GM18867 (cell line): ENCODE data around the gene NAP1L1.

Experiments used
- ATAC-seq: cut with Tn5 transposase; IDR thresholded peaks from one replicate; pipeline ENCODE4 v1.9.1; 2021; ENCODE audit warnings: mild to moderate bottlenecking, moderate library complexity; ENCODE audit not compliant: unreplicated experiment

The NAP1L1 gene

GRCh38 chr12:76084863-76085519 is 506 bp upstream of the NAP1L1 start:
- ATAC-seq, result peak; percentile 66

GRCh38 chr12:76083246-76083903 is 1.1 kb downstream of the NAP1L1 start:
- ATAC-seq, result no peak

- ATAC-seq, result no peak
These were observed 2.6 kb downstream of the NAP1L1 start for GRCh38 chr12:76081909-76082308.

GRCh38 chr12:76080729-76081415 is 3.6 kb downstream of the NAP1L1 start:
- ATAC-seq, result no peak

- no peak for ATAC-seq
These were observed 4.3 kb downstream of the NAP1L1 start for GRCh38 chr12:76080017-76080728.

GRCh38 chr12:76078748-76079147 is 5.7 kb downstream of the NAP1L1 start:
- ATAC-seq, result no peak

DNA sequence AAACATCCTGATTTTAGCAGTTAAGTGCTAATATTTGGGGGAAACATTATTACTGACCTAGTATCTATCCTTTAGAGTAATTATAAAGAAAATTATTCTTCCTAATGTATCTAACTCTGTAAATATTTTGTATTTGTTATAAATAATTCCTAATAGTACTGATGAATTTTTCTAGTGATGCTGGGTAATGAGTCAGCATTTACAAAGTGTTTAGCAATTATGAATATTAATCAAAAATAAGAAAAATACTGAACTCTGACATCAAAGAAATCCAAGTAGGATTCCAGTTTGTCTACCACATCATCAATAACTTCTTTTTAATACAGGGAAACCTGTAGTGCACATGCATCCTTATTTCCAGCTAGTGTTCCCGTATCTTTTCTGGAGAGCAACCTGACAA is 9.0 kb downstream of the NAP1L1 start:
- no peak for ATAC-seq

DNA sequence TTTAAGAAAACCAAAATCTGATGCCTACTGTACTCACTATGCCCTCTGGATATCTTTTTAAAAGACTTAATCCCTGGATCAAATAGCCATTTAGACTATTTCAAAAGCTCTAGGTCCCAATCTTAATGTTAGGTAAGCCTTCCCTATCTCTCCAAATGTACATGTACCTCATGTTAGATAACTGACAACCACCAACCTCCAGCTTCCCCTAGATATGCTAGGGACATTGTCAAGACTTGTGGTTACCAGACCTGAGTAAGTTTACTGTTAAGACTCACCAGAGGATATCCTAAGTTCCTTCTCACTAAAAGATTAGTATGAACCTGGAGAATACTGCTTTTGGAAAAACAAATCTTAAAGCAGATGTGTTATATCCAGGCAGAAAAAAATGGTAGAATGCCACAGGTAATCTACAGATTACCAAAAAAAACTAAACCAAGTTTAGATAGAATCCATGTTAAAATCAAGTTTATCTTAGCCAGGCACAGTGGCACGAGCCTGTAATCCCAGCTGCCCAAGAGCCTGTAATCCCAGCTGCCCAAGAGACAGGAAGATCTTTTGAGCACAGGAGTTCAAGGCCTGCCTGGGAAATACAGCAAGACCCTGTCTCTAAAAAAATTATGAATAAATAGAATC is 9.7 kb downstream of the NAP1L1 start:
- no peak for ATAC-seq

DNA sequence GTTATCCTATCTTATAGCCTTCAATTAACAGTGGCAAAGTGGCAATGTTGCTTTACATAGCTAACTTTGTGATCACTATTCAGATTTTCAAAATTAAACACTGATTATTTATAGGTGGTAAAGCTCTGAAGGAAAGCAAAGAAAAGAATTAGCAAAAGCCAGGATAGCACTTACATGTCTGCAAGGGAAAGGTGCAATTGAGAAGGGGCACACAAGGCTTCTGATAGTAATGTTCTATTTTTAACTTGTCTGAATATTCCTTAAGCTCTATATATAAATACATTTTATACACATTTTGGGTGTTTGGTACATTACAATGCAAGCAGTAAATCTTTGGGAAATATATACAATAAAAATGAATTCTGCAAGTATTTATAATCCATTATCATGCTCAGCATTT is 10.9 kb downstream of the NAP1L1 start:
- no peak for ATAC-seq

DNA sequence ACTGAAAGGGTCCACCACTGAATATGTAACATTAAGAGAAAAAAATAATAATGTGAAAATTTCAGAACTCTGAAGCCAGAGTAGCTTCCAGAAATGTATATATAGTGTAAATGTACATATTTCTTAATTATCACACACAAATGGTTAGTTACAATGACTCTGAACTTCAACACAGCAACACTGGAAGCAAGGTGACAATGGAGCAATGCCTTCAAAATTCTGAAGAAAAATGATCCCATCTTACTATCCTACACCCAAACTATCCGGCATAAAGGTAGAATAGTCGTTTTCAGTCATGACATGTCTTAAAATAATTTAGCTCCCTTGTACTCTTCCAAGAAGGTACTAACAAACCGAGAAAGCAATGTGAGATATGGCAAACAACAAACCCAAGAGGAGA is 11.9 kb downstream of the NAP1L1 start:
- no peak for ATAC-seq

GRCh38 chr12:76069339-76069738 is 15.1 kb downstream of the NAP1L1 start:
- no peak for ATAC-seq

DNA sequence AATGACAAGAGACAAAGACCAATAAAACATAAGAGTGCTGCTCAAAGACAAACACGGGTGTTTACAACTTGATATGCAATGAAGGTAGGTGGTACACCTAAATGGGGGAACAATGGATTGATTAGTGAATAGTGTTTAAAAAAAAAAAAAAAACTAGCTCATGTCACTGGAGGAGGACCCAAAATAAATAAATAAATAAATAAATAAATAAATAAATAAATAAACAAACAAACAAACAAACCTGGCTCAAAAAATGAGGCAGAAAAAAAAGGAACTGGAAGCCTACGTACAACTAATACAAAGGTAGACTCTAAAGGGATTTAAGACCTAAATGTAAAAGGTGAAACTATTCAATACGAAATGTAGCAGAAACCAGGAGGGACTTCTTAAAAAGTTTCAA is 18.6 kb downstream of the NAP1L1 start:
- ATAC-seq, result no peak

DNA sequence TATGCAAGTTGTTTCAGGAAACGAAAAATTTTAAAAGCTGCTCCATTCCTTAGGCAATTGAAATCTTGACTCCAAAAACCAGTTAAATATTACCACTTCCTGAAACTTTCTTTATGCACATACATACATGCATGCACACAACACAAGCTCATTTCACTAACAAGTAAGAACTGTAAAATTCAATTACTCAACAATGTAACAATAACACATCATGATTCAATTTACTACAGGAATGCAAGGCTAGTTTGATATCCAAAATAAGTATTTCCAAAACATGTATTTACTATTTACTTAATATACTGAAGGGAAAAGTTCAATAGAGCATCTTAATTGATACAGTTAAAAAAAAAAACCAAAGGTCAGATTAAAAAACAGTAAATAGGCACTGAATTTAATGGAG is 19.6 kb downstream of the NAP1L1 start:
- no peak for ATAC-seq

DNA sequence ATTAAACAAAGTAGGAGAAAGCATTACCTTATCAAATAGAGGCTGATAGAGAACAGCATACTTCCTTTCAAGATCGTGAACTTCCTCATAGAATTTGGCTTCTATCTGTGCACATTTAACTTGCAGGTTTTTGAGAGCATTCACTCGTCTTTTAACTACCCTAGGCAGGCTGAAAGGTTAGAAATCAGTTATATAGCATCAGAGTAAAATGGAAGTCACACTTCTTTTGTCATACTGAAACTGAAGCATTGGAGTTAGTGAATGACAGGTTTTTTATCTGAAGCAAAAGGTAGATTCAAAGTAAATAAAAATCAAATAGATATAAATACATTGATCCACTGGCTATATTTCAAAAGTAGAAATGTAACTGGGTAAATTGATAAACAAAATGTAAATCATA is 24.4 kb downstream of the NAP1L1 start:
- ATAC-seq, result no peak

GRCh38 chr12:76057326-76057725 is 27.2 kb downstream of the NAP1L1 start:
- no peak for ATAC-seq

- ATAC-seq, result no peak
These were observed 29.1 kb downstream of the NAP1L1 start for GRCh38 chr12:76055393-76055792.

GRCh38 chr12:76049575-76050251 is 34.8 kb downstream of the NAP1L1 start:
- ATAC-seq, result no peak

- ATAC-seq, result no peak
These were observed 36.7 kb downstream of the NAP1L1 start for GRCh38 chr12:76047742-76048141.

- no peak for ATAC-seq
These were observed 37.4 kb downstream of the NAP1L1 start for GRCh38 chr12:76047060-76047459.

DNA sequence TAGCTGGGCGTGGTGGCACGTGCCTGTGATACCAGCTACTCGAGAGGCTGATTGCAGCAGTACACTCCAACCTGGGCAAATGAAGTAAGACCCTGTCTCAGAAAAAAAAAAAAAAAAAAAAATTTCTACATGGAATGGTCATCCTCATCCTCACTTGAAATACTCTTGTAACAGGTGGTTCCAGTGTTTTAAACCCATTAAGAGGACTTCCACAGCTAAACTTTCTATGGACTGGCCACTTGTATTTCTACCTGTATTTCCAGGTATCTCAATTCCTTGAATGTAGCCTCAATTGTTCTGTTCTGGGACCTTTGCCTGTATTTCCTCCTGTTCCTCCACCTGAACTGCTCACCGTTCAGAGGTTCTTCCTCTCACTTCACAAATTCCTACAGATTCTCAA is 41.1 kb downstream of the NAP1L1 start:
- no peak for ATAC-seq

GRCh38 chr12:76042147-76042546 is 42.3 kb downstream of the NAP1L1 start:
- ATAC-seq, result no peak
